ENCODE measurements around the gene TOR3A.

Gene TOR3A

DNA sequence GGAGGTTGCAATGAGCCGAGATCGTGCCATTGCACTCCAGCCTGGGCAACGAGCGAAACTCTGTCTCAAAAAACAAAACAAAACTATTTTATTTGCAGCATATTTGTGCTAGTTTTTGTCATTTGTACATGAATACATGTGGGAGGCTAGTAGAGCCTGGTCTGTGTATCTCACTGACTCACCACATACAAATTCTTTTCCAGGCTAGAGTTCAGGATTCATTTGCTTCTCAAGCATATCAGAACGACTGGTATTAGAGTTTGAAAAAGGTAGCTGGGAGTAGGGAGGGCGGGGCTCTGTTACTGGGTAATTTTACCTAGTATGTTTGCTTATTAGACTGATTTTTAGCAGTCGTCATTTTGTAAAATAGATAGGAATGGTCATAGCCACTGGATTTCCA, 4.5 kb upstream of the TOR3A start:
- DNase-seq, result no peak

- DNase-seq, result peak; percentile 40
Observed at GRCh38 chr1:179079113-179079761, 2.6 kb upstream of the TOR3A start.

GRCh38 chr1:179080866-179081686, 794 bp upstream of the TOR3A start:
- DNase-seq, result peak; percentile 24

- DNase-seq, result peak; percentile 38
Observed at GRCh38 chr1:179082333-179082998, 596 bp downstream of the TOR3A start.

GRCh38 chr1:179082999-179083335, 1.1 kb downstream of the TOR3A start:
- DNase-seq, result no peak

DNA sequence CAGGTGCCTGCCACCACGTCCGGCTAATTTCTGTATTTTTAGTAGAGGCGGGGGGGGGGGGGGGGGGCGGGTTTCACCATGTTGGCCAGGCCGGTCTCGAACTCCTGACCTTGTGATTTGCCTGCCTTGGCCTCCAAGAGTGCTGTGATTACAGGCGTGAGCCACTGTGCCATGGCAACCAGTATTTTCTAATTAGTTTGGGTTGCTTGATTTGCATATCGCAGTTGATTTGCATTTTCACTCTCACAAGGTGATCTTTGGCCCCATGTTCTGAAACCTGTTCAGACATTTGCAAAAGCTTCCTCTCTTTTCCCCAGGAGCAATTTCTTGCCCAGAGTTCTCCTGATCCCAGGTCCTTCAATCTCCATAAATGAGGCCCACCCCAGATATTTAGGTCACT, 1.7 kb downstream of the TOR3A start:
- no peak for DNase-seq

DNA sequence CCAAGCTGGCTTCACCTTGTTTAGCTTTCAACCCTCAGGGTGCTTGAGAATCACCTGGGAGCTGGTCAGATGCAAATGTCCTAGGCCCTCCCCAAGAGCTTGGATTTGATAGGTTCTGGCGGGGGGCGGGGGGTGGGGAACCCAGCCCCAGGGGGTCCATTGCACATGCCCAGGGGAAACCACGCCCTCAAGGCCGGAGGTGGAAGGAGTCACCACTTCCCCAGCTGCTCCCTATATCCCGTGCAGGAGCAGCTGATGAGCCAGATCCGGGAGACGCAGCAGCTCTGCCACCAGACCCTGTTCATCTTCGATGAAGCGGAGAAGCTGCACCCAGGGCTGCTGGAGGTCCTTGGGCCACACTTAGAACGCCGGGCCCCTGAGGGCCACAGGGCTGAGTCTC, 5.8 kb downstream of the TOR3A start:
- no peak for DNase-seq

GRCh38 chr1:179089827-179090482, 8.1 kb downstream of the TOR3A start:
- DNase-seq, result no peak

- DNase-seq, result no peak
Observed at GRCh38 chr1:179090522-179090921, 8.7 kb downstream of the TOR3A start.

DNA sequence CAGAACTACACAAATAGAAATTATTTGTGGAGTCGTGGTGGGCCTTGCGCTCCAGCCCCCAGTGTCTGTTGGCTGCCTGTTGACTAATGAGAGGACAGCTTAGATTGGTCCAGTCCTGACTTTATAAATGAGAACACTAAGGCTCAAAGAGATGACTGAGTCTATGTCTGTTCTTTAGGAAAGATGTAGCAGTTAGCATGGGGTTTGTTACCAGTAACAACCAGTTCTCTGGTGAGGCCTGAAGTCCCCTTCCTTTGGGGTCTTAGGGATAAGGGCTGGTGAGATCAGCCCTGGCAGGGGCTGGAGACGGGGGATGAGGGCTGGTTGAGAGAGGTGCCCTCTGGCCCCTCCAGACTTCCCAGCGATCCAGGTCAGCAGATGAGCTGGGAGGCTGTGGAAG, 9.1 kb downstream of the TOR3A start:
- DNase-seq, result no peak

GRCh38 chr1:179091691-179092165, 9.9 kb downstream of the TOR3A start:
- DNase-seq, result no peak

DNA sequence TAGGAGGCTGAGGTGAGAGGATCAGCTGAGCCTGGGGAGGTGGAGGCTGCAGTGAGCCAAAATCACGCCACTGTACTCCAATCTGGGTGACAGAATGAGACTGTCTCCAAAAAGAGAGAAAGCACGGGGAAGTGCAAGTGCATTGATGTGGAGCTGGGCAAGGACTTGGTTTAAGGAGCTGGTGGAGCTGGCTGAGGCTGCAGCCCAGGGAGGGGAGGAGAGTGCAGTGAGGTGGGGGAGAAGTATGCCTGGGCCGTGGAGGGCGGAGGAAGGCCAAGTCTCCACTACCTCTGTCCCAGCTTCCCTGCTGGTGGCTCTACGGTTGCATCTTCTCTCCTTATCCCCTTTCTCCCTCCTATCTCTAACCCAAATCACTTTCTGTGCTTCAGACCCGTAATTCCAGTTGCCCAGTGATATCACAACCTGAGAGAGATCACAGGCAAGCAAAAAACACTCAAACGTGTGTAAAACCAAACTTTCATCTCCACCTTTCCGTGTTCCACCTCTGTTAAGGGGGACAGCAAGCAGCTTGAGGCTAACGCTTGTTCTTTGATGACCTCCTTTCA, 11.1 kb downstream of the TOR3A start:
- no peak for DNase-seq

- no peak for DNase-seq
Observed at GRCh38 chr1:179094818-179095217, 12.9 kb downstream of the TOR3A start.

- DNase-seq, result no peak
Observed at GRCh38 chr1:179095377-179095776, 13.5 kb downstream of the TOR3A start.

DNA sequence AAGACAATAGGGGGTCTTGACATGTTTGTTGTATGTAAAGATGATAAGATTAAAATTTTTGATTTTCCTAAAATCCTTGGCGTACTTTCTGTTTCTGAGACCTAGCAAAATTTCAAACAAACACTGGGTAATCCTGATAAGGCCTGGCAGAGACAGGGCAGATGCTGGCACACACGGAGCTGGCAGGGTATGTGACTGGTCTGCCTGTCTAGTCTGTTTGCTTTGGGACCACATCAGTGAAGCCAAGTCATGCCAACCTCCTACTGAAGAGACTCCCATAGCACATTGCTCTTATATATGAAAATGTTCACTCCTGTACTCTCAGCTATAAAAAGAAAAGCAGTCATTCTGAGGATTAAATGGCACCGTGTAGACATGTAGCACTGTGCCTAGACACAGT, 14.1 kb downstream of the TOR3A start:
- no peak for DNase-seq

DNA sequence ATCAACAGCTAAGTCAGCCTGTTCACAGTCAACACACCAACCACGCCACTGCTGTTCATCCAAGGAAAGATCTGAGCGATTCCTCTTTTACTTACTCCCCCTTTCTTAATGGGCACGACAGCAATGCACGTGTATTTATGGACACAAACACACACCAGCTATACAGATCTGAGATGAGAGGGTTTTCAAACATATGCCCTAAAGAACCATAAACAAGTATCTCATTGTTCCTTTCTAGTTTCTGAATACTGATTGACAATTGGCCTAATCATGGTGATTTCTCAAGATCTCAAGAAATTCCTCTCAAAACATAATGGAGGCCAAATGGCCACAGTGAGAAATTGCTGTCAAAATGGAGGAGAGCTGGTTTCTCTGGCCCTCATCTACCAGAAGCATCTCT, 18.0 kb downstream of the TOR3A start:
- DNase-seq, result no peak

DNA sequence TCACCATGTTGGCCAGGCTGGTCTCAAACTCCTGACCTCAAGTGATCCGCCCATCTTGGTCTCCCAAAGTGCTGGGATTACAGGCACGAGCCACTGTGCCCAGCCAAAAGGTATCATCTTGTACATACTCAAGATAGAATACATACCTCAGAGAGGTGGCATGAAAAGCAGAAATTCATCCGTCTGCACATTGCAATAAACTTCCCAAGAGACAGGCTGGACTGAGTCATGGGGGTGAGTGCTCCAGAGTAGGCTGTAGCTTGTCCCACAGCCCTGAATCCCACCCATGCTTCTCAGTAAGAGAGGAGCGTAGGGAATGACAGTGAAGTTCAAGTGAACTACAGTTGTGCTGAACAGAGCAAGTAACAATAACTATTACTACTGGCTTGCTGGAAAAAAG, 19.7 kb downstream of the TOR3A start:
- no peak for DNase-seq

- no peak for DNase-seq
Observed at GRCh38 chr1:179103999-179104398, 22.1 kb downstream of the TOR3A start.

GRCh38 chr1:179104611-179105250, 22.9 kb downstream of the TOR3A start:
- no peak for DNase-seq

DNA sequence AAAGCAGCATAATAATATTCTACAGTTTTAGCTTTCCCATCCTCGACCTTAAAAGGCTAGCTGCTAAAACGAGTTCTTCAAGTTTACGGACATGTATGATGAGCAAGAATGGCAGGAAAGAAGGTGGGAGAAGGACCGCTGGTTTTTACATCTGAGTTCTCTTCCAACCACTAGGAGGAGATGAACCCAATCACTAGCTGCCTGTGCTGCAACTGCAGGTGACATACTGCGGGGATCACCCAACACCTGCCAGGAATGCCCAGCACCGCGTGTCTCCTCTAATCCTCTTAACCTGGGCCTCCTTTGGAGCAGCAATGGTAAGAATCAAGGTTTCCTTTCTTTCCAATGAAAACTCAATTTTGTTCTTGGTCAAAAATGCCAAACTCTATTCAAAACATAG, 23.5 kb downstream of the TOR3A start:
- DNase-seq, result no peak

DNA sequence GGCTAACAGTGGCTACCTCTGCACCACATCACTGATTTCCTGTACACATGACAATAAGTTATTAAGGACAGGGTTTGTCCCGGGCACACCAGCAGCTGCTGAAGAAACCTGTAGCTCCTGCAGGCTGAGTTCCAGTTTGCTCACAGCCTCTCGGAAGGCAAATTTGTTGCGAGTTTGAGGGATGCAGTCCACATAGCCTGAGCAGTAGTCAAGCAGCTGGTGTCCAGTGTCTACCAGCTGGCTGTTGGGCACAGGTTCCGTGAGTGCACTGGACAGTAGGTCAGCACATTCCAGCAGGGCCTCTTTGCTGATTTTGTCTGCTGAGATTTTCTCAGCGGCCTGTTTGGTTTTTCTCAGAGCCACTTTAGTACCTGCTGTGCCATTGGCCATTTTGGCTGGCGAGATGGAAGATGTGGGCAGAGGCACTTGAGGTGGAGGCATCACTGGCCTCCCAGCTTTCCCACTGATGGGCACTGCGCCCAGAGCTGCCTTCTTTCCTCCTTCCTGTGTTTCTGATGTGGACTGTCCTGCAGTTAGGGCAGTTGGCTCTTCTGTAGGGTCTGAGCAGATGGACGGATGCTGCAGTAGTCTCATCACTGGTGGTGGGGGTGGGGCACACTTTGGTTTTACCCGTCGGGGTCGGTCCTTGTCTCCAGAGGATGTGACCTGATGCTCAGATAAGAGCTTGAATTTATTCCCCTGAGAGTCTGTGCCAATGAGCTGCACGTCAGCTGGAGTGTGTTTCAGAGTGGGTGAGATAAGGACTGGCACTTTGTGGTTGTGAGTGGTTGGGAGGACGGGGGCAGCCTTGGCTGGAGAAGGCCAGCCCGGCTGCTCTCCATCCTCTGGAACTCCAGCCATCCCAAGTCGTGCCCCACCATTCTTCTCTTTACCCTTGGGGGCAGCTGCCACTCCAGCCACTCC, 26.1 kb downstream of the TOR3A start:
- no peak for DNase-seq

DNA sequence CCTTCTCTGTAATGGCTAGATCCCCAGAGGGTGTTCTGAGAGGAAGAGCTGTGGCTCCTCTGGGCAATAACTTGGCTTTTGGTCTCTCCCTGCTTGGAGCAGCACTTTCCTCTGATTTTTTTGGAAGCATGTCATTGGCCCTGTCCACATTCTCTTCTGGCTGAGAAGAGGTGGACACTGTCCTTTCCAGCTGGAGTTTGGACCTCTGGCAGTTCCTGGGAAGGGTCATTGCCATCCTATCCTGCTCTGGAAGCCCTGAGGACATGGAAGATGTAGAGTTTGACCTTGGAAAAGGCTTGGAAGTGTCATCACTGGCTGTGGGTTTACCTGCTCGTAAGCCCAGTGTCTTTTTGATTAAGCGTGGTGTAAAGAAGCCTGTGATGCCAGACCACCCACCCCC, 26.8 kb downstream of the TOR3A start:
- DNase-seq, result no peak

Measured in activated naive CD4-positive, alpha-beta T cell treated with anti-CD3 and anti-CD28 coated beads, Interleukin-2, amount 50 U/mL, for 16 hours (primary cell).